ENCODE data around the gene CETN3.

Gene CETN3

DNA sequence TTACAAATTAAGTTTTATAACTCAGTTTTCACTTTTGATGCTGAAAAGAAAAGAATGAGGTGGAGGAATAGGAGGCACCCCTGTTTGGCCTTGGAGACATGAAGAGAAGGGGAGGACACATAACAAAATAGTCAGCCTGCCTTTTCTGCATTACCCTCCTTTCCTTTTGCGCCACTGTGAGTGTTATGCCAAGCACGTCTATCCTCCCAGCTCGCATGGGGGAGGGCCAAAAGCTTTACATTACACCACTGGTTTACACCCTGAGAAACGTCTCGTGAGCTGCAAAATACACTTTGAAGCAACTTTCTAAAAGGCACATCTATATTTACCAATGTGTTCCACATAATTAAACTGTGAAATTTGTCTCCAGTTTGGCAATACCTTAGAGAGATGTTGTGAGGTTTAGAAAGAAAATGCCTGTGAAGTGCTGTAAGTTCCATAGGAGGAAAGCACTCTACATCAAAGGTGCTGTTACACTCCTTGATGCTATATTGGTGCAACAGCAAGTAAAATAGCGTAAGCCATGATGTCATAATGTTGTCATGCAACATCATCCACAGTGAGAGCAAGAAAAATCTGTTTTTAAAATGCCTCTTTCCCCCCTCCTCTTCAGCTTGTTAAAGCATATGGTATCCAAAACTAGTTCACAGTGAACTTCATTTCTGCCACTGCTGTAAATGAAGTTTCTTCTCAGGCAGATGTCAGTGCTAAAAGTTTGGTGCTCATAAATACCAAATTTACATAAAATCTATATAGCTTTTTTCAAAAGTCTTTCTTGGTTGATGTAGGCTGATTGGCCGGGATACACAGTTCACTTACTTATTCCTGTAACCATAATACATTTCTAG lies 50.3 kb downstream of the CETN3 start:
- ChIA-PET CTCF (no interaction called here), POLR2A (no interaction called here)
- DNase-seq (ENCODE audit: low read depth, low spot score): no peak
- no peak for TF ChIP-seq CTCF (IDR thresholded peaks at IDR 0.05; ENCODE audit: insufficient read depth, low read length, missing control alignments)
- H3K4me3 ChIP-seq (ENCODE audit: low read depth, low read length): no peak overlapping the region

DNA sequence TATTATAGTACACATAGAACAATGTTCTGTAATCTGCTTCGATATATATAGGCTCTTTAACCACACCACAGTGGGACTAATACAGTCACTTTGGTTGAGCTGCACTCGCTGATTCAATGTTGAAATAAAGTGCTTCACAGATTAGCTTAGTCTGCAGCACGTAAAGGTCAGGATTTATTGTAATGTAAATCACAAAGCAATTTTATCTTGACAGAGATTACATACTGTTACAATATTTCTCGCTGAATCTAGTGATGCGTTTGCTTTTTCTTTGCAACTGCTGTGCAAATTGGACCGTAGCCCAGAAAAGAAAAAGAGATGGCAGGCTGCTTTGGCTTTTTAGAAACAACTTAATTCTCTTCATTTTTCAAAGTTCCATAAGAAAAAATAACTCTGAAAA lies 52.9 kb downstream of the CETN3 start:
- DNase-seq (ENCODE audit: low read depth, low spot score): no peak
- ChIA-PET CTCF (no interaction called here), POLR2A (no interaction called here)
- no peak overlapping the region for H3K4me3 ChIP-seq (ENCODE audit: low read depth, low read length)
- no peak for TF ChIP-seq CTCF (IDR thresholded peaks at IDR 0.05; ENCODE audit: insufficient read depth, low read length, missing control alignments)

GRCh38 chr5:90356176-90356575 lies 53.4 kb downstream of the CETN3 start:
- DNase-seq (ENCODE audit: low read depth, low spot score): no peak
- ChIA-PET CTCF (no interaction called here), POLR2A (no interaction called here)
- H3K4me3 ChIP-seq (ENCODE audit: low read depth, low read length): no peak overlapping the region
- no peak for TF ChIP-seq CTCF (IDR thresholded peaks at IDR 0.05; ENCODE audit: insufficient read depth, low read length, missing control alignments)

GRCh38 chr5:90355635-90356034 lies 53.9 kb downstream of the CETN3 start:
- CTCF ChIA-PET: interaction anchor here (0.9 kb wide), 1 partner anchor 91 kb away, joined by 3 read pairs; no protein-coding TSS in a partner anchor

GRCh38 chr5:90353254-90353653 lies 56.3 kb downstream of the CETN3 start:
- TF ChIP-seq CTCF (IDR thresholded peaks at IDR 0.05; ENCODE audit: insufficient read depth, low read length, missing control alignments): no peak
- ChIA-PET POLR2A (no interaction called here), CTCF (no interaction called here)
- DNase-seq (ENCODE audit: low read depth, low spot score): no peak
- H3K4me3 ChIP-seq (ENCODE audit: low read depth, low read length): no peak overlapping the region

More at GRCh38 chr5:90355635-90356034, 53.9 kb downstream of the CETN3 start:
- TF ChIP-seq CTCF (IDR thresholded peaks at IDR 0.05; ENCODE audit: insufficient read depth, low read length, missing control alignments): no peak
- POLR2A ChIA-PET: no interaction called here
- H3K4me3 ChIP-seq (ENCODE audit: low read depth, low read length): no peak overlapping the region
- no peak for DNase-seq (ENCODE audit: low read depth, low spot score)

DNA sequence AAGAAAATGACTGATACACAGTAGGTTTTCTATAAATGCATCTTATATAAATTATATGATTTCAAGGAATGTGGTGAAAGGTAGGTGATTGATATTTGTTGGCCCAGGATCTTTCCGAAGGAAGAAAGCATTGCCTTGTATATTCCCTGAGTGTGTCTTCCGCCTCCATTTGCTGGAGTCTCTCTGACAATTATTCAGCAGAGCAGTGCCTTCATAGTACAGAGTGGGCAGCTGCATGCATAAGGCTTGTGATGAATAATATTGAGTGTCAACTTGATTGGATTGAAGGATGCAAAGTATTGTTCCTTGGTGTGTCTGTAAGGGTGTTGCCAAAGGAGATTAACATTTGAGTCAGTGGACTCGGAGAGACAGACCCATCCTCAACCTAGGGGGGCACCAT lies 58.5 kb downstream of the CETN3 start:
- POLR2A ChIA-PET: no interaction called here
- CTCF ChIA-PET: no interaction called here
- DNase-seq (ENCODE audit: low read depth, low spot score): no peak
- H3K4me3 ChIP-seq (ENCODE audit: low read depth, low read length): no peak overlapping the region
- no peak for TF ChIP-seq CTCF (IDR thresholded peaks at IDR 0.05; ENCODE audit: insufficient read depth, low read length, missing control alignments)
